ENCODE results near the gene FCRLB.
"Not testable (repeated sequence)": the region's sequence is repeated elsewhere in the genome, so short reads cannot be mapped to it uniquely, and the experiment has no call there.

Gene FCRLB, protein sequence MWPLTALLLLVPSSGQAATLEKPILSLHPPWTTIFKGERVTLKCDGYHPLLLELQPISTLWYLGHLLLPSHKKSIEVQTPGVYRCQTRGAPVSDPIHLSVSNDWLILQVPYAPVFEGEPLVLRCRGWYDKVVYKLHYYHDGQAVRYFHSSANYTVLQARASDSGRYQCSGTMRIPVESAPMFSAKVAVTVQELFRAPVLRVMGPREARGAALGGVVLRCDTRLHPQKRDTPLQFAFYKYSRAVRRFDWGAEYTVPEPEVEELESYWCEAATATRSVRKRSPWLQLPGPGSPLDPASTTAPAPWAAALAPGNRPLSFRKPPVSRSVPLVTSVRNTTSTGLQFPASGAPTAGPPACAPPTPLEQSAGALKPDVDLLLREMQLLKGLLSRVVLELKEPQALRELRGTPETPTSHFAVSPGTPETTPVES

DNA sequence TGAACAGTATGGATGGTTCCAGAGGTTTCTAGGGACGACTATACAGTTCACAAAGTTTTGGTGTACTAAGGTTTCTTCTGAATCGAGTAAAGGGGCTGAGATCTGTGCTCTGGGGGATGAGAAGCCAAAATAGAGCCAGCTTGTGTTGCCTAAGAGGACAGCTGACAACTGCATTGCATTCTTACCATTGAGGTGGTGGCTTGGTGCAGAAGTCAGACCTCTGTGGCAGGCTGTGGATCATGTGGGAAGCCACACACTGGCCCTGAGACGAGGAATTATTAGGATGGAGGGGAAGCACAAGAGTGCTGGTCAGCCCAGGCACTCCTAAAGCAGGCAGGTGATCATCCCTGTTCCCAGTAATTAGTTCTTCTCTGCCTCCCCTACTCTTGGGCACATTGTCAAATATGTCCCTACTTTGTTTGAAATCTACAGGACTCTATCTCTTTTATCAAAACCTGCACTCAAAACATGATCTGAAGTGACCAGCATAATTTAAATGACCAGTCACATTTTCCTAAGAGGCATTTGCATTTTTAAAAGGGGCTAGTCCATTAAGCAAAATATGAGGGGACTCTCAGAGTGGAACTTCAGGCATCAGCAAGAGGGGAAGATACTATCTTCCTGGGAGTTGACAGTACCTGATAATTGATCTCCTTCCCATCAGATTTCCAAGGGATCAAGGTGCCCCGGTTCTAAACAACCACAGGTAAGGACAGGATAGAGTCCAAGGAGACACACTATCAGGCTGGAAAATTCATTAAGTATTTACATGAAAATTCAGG is at the start of gene FCRLB:
TSS of gene FCRLB (plus strand) at position 589 of the 782 bp plus-strand sequence. CDS start 1,129 bp downstream, outside the sequence.
- no peak for TF ChIP-seq POLR2A (IDR thresholded peaks at IDR 0.05; ENCODE audit: low read depth, low read length)
- DNase-seq (ENCODE audit: insufficient read length, low spot score), result no peak
- no peak for FAIRE-seq

DNA sequence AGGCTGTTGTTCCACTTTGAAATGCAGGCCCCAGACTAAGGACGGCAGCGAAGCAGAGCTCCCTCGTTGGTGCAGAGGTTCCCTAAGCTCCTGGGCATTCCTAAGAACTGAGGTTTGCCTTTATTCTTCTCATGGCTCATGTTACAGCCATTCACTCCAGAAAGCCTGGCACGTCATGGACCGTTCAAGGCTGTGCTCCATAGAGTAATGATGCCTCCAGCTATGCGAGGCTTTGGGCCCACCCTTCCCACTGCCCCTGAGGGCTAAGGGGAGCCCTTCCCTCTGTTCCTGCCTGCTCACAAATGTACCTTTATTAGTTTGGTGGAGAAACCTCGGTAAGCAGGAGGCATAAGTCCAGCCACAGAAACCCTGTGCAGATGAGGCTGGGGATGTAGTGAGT is 47.9 kb upstream of the FCRLB start:
- not testable (repeated sequence) for FAIRE-seq; DNase-seq (ENCODE audit: insufficient read length, low spot score)

DNA sequence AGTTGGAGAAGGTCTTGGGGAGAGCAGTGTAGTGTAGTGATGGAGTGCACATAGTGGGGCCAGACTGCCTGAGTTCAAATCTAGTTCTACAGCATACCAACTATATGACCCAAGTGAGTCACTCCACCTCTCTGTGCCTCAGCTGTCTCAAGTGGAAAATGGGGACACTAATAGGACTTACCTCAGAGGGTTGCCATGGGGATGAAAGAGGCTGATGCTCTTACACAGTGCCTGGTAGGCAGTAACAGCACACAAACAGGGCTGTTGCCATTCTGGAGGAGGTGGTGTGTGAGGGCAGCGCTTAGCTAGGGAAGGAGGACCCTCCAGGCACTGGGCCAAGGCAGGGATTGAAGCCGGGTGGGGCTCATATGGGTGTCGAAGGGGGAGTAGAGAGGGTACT is 46.9 kb upstream of the FCRLB start:
- FAIRE-seq; DNase-seq (ENCODE audit: insufficient read length, low spot score): not testable (repeated sequence)

DNA sequence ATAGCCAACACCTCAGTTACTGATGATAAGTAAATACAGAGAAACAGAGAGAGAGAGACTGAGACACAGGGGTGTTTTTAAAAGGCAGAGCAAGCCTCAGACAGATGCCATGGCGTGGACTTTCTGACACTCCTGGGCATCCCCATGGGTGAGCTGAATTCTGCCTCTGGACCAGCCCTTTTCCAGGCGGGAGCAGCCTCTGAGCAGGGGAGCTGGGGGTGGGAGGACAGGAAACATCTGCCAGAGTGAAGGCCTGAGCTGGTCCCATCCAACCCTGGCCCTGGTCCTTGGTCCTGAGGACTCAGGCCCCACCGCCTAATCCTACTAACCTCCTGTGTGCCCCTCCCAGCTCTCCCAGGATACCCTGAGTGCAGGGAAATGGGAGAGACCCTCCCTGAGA is 46.4 kb upstream of the FCRLB start:
- FAIRE-seq; DNase-seq (ENCODE audit: insufficient read length, low spot score): not testable (repeated sequence)

GRCh38 chr1:161676441-161676840 is 44.9 kb upstream of the FCRLB start:
- no peak for TF ChIP-seq POLR2A (IDR thresholded peaks at IDR 0.05; ENCODE audit: low read depth, low read length)
- no peak for DNase-seq (ENCODE audit: insufficient read length, low spot score)
- no peak for FAIRE-seq

DNA sequence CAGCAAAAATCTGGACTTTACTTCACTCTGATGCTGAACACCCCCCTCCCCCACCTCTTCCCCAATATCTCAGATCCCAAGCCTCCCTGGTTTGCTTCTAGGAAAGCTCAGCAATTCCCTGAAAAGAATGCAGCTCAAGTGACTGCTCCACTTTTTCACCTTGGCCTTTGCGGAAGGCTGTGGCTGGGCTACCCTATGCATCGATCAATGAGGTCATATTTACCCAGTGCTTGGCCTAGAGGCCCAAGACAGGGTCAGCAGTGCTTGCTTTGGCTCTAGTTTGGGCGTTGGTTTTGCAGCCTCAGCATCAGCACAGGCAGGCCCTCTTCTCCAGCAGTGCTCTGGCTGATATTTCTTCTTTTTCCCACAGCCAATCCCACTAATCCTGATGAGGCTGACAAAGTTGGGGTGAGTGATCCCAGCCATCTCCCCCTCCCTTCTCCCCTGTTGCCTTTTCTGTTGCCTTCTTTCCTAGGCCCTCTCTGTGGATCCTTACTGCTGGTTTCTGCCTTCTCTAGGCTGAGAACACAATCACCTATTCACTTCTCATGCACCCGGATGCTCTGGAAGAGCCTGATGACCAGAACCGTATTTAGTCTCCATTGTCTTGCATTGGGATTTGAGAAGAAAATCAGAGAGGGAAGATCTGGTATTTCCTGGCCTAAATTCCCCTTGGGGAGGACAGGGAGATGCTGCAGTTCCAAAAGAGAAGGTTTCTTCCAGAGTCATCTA is 44.2 kb upstream of the FCRLB start:
- FAIRE-seq, result no peak

DNA sequence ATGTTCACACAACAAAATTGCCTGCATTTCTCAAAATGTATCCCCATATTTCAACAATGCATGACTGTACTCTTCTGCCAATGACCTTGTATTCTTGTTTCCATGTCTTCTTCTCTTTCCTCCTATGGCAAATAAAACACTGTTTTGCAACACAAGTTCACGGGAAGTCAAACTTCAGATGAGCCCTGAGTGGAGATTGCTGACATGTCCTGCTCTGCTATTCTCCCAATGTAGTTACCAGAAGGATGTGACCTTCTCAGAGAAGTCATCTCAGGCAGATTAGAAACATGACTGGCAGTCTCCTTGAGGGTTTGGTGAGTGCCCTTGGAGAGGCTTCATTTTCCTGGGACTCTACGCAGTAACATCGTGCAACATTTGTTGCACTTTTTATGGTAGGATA is 42.8 kb upstream of the FCRLB start:
- FAIRE-seq (no peak), DNase-seq (ENCODE audit: insufficient read length, low spot score) (no peak)
- no peak for TF ChIP-seq POLR2A (IDR thresholded peaks at IDR 0.05; ENCODE audit: low read depth, low read length)

More for the DNA sequence above, 44.2 kb upstream of the FCRLB start:
- no peak for TF ChIP-seq POLR2A (IDR thresholded peaks at IDR 0.05; ENCODE audit: low read depth, low read length)
- DNase-seq (ENCODE audit: insufficient read length, low spot score), result no peak

GRCh38 chr1:161681879-161682278 is 39.5 kb upstream of the FCRLB start:
- FAIRE-seq (no peak), DNase-seq (ENCODE audit: insufficient read length, low spot score) (no peak)
- TF ChIP-seq POLR2A (IDR thresholded peaks at IDR 0.05; ENCODE audit: low read depth, low read length), result no peak

GRCh38 chr1:161688946-161689345 is 32.4 kb upstream of the FCRLB start:
- FAIRE-seq (no peak), DNase-seq (ENCODE audit: insufficient read length, low spot score) (no peak)
- TF ChIP-seq POLR2A (IDR thresholded peaks at IDR 0.05; ENCODE audit: low read depth, low read length), result no peak

DNA sequence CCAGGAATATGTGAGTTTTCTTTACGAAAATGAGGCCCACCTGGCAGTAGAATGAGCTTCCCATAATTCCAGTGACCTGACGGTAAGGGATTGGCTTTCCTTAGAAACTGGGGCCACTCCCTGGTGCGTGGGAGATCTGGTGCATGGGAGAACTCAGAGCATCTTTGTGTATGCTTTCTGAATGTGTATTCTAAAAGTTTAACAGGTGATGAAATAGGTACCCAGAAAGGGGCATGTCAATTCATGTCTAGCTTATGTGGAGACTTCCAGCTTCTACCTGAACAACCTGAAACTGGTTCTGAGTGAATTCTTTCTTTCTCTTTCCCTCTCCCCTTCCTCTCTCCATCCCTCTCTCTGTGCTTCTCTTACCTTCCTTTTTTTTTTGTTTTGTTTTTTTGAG is 29.5 kb upstream of the FCRLB start:
- no peak for FAIRE-seq
- DNase-seq (ENCODE audit: insufficient read length, low spot score), result no peak
- no peak for TF ChIP-seq POLR2A (IDR thresholded peaks at IDR 0.05; ENCODE audit: low read depth, low read length)

- not testable (repeated sequence) for FAIRE-seq; DNase-seq (ENCODE audit: insufficient read length, low spot score)
Measured at GRCh38 chr1:161693020-161693712, 28.2 kb upstream of the FCRLB start.

- not testable (repeated sequence) for DNase-seq (ENCODE audit: insufficient read length, low spot score); FAIRE-seq
Measured at GRCh38 chr1:161698302-161698701, 23.0 kb upstream of the FCRLB start.

- FAIRE-seq (no peak), DNase-seq (ENCODE audit: insufficient read length, low spot score) (no peak)
- no peak for TF ChIP-seq POLR2A (IDR thresholded peaks at IDR 0.05; ENCODE audit: low read depth, low read length)
Measured at GRCh38 chr1:161702250-161702649, 19.1 kb upstream of the FCRLB start.

GRCh38 chr1:161705537-161705936 is 15.8 kb upstream of the FCRLB start:
- no peak for TF ChIP-seq POLR2A (IDR thresholded peaks at IDR 0.05; ENCODE audit: low read depth, low read length)
- FAIRE-seq (no peak), DNase-seq (ENCODE audit: insufficient read length, low spot score) (no peak)

Measured in H54 (cell line).